K562 (cell line): ENCODE data around the gene GIPC3. TPM values are rescaled to one million over a fixed set of nuclear protein-coding genes. Genes with fewer than 3 reads are reported as not detected.
A peak's percentile ranks its signal among the peaks of the same experiment; 100 is the strongest.

ENCODE experiments used
- BRF1 ChIP-seq: IDR thresholded peaks from 3 replicates; pipeline ENCODE4 v1.6.1; 2011; ENCODE audit warnings: borderline replicate concordance, mild to moderate bottlenecking; ENCODE audit not compliant: insufficient read length; ENCODE audit errors: extremely low read depth
- C11orf30 ChIP-seq: fragments of 450-650 bp; IDR thresholded peaks from 2 replicates; pipeline ENCODE4 v1.6.1; 2016; ENCODE audit warnings: low read depth, mild to moderate bottlenecking
- MECOM ChIP-seq: fragments of 250-450 bp; sonication (Bioruptor Pico); IDR thresholded peaks from 2 replicates; pipeline ENCODE4 v1.8.0; 2022; ENCODE audit warnings: inconsistent platforms
- MTA3 ChIP-seq: fragments of 450-650 bp; formaldehyde crosslinking; IDR thresholded peaks from 2 replicates; pipeline ENCODE4 v1.6.1; 2017; ENCODE audit warnings: mild to moderate bottlenecking, borderline replicate concordance
- MYNN ChIP-seq, 2 experiments: sonication (generic); formaldehyde crosslinking in 1 of 2; IDR thresholded peaks; 2 replicates each; pipeline versions ENCODE4 v1.5.0 to v1.6.1; 2016 to 2020; ENCODE audit warnings: antibody characterized with exemption in 1 of 2, missing genetic modification reagents in 1 of 2
- NBN ChIP-seq: fragments of 450-650 bp; IDR thresholded peaks from 2 replicates; pipeline ENCODE4 v1.6.1; 2016; ENCODE audit warnings: low read depth, mild to moderate bottlenecking
- NFIC ChIP-seq: fragments of 450-650 bp; IDR thresholded peaks from 2 replicates; pipeline ENCODE4 v1.6.1; 2017; ENCODE audit warnings: mild to moderate bottlenecking, inconsistent platforms
- PHB2 ChIP-seq: fragments of 450-650 bp; IDR thresholded peaks from 2 replicates; pipeline ENCODE4 v1.6.1; 2017; ENCODE audit warnings: low read depth
- POLR2A ChIP-seq: fragments of 450-650 bp; conservative IDR thresholded peaks from 2 replicates; pipeline ENCODE4 v1.6.1; 2016
- SMAD3 ChIP-seq: fragments of 450-650 bp; formaldehyde crosslinking; conservative IDR thresholded peaks from 2 replicates; pipeline ENCODE4 v1.4.0; 2020; ENCODE audit warnings: mild to moderate bottlenecking
- SREBF2 ChIP-seq: sonication (generic); formaldehyde crosslinking; IDR thresholded peaks from 2 replicates; pipeline ENCODE4 v1.4.0; 2020; ENCODE audit warnings: mild to moderate bottlenecking, missing genetic modification reagents
- SRSF9 ChIP-seq: fragments of 200-400 bp; formaldehyde crosslinking; IDR thresholded peaks from 2 replicates; pipeline ENCODE4 v1.6.1; 2017; ENCODE audit warnings: low read depth, low read length, borderline replicate concordance
- STAG1 ChIP-seq: sonication (generic); formaldehyde crosslinking; IDR thresholded peaks from 2 replicates; pipeline ENCODE4 v1.5.0; 2020; ENCODE audit warnings: missing genetic modification reagents, borderline replicate concordance
- TAF1 ChIP-seq: IDR thresholded peaks from 2 replicates; pipeline ENCODE4 v1.6.1; 2011; ENCODE audit warnings: mild to moderate bottlenecking, low read length, moderate library complexity; ENCODE audit not compliant: insufficient read depth, control insufficient read depth, severe bottlenecking; ENCODE audit errors: extremely low read depth
- TARDBP ChIP-seq: fragments of 450-650 bp; IDR thresholded peaks from 2 replicates; pipeline ENCODE4 v1.6.1; 2016
- ZBTB1 ChIP-seq: sonication (generic); formaldehyde crosslinking; IDR thresholded peaks from 2 replicates; pipeline ENCODE4 v1.8.1; 2023; ENCODE audit warnings: missing genetic modification reagents, low read depth, mild to moderate bottlenecking, borderline replicate concordance
- ZBTB12 ChIP-seq: fragments of 250-450 bp; sonication (Bioruptor Pico); IDR thresholded peaks from 2 replicates; pipeline ENCODE4 v1.4.0; 2020
- ZBTB2 ChIP-seq: fragments of 450-650 bp; IDR thresholded peaks from 2 replicates; pipeline ENCODE4 v1.6.1; 2016; ENCODE audit warnings: antibody characterized with exemption
- ZBTB7A ChIP-seq: IDR thresholded peaks from 2 replicates; pipeline ENCODE4 v1.6.1; 2011; ENCODE audit warnings: low read depth, mild to moderate bottlenecking, low read length, moderate library complexity, borderline replicate concordance; ENCODE audit not compliant: control insufficient read depth
- ZFP36 ChIP-seq: fragments of 150-350 bp; IDR thresholded peaks from 2 replicates; pipeline ENCODE4 v1.6.1; 2018; ENCODE audit warnings: low read length, low read depth; ENCODE audit not compliant: partially characterized antibody
- ZFPM2 ChIP-seq: fragments of 250-450 bp; sonication (Bioruptor Pico); IDR thresholded peaks from 2 replicates; pipeline ENCODE4 v1.5.1; 2022; ENCODE audit warnings: mild to moderate bottlenecking
- ZZZ3 ChIP-seq: fragments of 450-650 bp; IDR thresholded peaks from 2 replicates; pipeline ENCODE4 v1.6.1; 2016; ENCODE audit warnings: antibody characterized with exemption, mild to moderate bottlenecking, moderate library complexity
- polyA plus RNA-seq, 8 experiments: library from polyadenylated mRNA; depleted of rRNA in 4 of 8; stranded (reverse) in 5 of 8; unstranded in 3 of 8; fragments of >200 nt; fragmentation: Nextera tagmentation in 2 of 8; fragmentation: Illumina TruSeq in 1 of 8; extraction: Ambion mirVana in 2 of 8; extraction: Trizol in 1 of 8; gene quantifications; 2 replicates each; pipeline versions ENCODE4 v1.2.1 to v1.2.3, GENCODE V29; 2011 to 2014; ENCODE audit warnings: inconsistent platforms in 1 of 8, missing spikeins in 1 of 8
- total RNA-seq, 7 experiments: library from RNA; depleted of rRNA in 6 of 7; stranded (reverse); fragments of >200 nt in 6 of 7; fragmentation: Illumina TruSeq in 2 of 7; extraction: Trizol in 2 of 7; gene quantifications; 2 replicates each; pipeline versions ENCODE4 v1.2.1 to v1.2.3, GENCODE V29; 2011 to 2021; ENCODE audit warnings: low replicate concordance in 1 of 7
- TF ChIP-seq, protein P1 (sequence below), 2 experiments: fragments of 450-650 bp; IDR thresholded peaks; 2 replicates each; pipeline ENCODE4 v1.6.1; 2018; ENCODE audit warnings: mild to moderate bottlenecking in 2 of 2, low read depth in 1 of 2; ENCODE audit not compliant: partially characterized antibody in 2 of 2

GIPC3 gene
- total and polyA plus RNA-seq, 9 of the 15 experiments (the other 6 are each of a cell fraction or from before 2014, with no cell fraction given) = 0.03 to 3.6 (median 1.5) TPM; not detected in 1

- TF ChIP-seq ZBTB7A (peak; percentile 48; the same call in 1 of the 2 replicates), MTA3 (peak; percentile 11; the same call in 1 of the 2 replicates), ZBTB12 (CRISPR knock-in tag) (no peak), NBN (0 out of 2 replicates have a peak, but pooled peaks have one; percentile 24), ZFPM2 (CRISPR knock-in tag) (no peak), BRF1 (no peak), TAF1 (no peak), ZZZ3 (no peak), POLR2A (peak; percentile 78), ZBTB2 (no peak; the same call in 1 of the 2 replicates), ZFP36 (no peak), SMAD3 (no peak), MECOM (CRISPR knock-in tag) (0 out of 2 replicates have a peak, but pooled peaks have one; percentile 31), SRSF9 (no peak), TARDBP (no peak), SREBF2 (CRISPR knock-in tag) (no peak), MYNN (IDR thresholded peaks at IDR 0.05) (0 out of 2 replicates have a peak, but pooled peaks have one; percentile 20), MYNN (CRISPR knock-in tag; IDR thresholded peaks at IDR 0.05) (no peak), NFIC (peak; percentile 58), PHB2 (no peak), STAG1 (CRISPR knock-in tag) (no peak), C11orf30 (no peak), ZBTB1 (CRISPR knock-in tag) (no peak)
- TF ChIP-seq, protein P1, sequence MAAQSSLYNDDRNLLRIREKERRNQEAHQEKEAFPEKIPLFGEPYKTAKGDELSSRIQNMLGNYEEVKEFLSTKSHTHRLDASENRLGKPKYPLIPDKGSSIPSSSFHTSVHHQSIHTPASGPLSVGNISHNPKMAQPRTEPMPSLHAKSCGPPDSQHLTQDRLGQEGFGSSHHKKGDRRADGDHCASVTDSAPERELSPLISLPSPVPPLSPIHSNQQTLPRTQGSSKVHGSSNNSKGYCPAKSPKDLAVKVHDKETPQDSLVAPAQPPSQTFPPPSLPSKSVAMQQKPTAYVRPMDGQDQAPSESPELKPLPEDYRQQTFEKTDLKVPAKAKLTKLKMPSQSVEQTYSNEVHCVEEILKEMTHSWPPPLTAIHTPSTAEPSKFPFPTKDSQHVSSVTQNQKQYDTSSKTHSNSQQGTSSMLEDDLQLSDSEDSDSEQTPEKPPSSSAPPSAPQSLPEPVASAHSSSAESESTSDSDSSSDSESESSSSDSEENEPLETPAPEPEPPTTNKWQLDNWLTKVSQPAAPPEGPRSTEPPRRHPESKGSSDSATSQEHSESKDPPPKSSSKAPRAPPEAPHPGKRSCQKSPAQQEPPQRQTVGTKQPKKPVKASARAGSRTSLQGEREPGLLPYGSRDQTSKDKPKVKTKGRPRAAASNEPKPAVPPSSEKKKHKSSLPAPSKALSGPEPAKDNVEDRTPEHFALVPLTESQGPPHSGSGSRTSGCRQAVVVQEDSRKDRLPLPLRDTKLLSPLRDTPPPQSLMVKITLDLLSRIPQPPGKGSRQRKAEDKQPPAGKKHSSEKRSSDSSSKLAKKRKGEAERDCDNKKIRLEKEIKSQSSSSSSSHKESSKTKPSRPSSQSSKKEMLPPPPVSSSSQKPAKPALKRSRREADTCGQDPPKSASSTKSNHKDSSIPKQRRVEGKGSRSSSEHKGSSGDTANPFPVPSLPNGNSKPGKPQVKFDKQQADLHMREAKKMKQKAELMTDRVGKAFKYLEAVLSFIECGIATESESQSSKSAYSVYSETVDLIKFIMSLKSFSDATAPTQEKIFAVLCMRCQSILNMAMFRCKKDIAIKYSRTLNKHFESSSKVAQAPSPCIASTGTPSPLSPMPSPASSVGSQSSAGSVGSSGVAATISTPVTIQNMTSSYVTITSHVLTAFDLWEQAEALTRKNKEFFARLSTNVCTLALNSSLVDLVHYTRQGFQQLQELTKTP (IDR thresholded peaks at IDR 0.05; ENCODE audit: low read depth in 1 of 2, partially characterized antibody in 2 of 2) = peak in 1 of 2 experiments; percentile 17
Measured at GRCh38 chr19:3607303-3608078, 22.2 kb downstream of the GIPC3 start (continued).
